NCI-H146 (cell line): ENCODE results near the gene SCFD2.

Source experiments
- DNase-seq: peaks from one replicate; lab custom pipeline; 2025; lab: John Stamatoyannopoulos, UW

The SCFD2 gene

GRCh38 chr4:52926196-52926974 lies 439.5 kb downstream of the SCFD2 start:
- DNase-seq: peak; percentile 48

GRCh38 chr4:52925531-52925968 lies 440.3 kb downstream of the SCFD2 start:
- peak; percentile 87 for DNase-seq

GRCh38 chr4:52919461-52919860 lies 446.4 kb downstream of the SCFD2 start:
- no peak for DNase-seq

GRCh38 chr4:52917817-52918216 lies 448.0 kb downstream of the SCFD2 start:
- DNase-seq: no peak

GRCh38 chr4:52915730-52916300 lies 450.0 kb downstream of the SCFD2 start:
- no peak for DNase-seq

- DNase-seq: no peak
These were observed 450.7 kb downstream of the SCFD2 start for GRCh38 chr4:52915191-52915590.

- no peak for DNase-seq
These were observed 451.7 kb downstream of the SCFD2 start for GRCh38 chr4:52914051-52914605.

- no peak for DNase-seq
These were observed 453.3 kb downstream of the SCFD2 start for GRCh38 chr4:52912608-52913007.

GRCh38 chr4:52911684-52912294 lies 454.1 kb downstream of the SCFD2 start:
- DNase-seq: peak; percentile 90

GRCh38 chr4:52910115-52910514 lies 455.7 kb downstream of the SCFD2 start:
- DNase-seq: no peak

GRCh38 chr4:52907510-52907909 lies 458.4 kb downstream of the SCFD2 start:
- DNase-seq: no peak

- DNase-seq: no peak
These were observed 461.4 kb downstream of the SCFD2 start for GRCh38 chr4:52904421-52904820.

GRCh38 chr4:52903273-52903672 lies 462.6 kb downstream of the SCFD2 start:
- DNase-seq: no peak

- no peak for DNase-seq
These were observed 471.4 kb downstream of the SCFD2 start for GRCh38 chr4:52894443-52894842.

- no peak for DNase-seq
These were observed 473.0 kb downstream of the SCFD2 start for GRCh38 chr4:52892880-52893279.

GRCh38 chr4:52891743-52892142 lies 474.1 kb downstream of the SCFD2 start:
- DNase-seq: no peak

- no peak for DNase-seq
These were observed 475.4 kb downstream of the SCFD2 start for GRCh38 chr4:52890521-52890791.

- DNase-seq: no peak
These were observed 475.9 kb downstream of the SCFD2 start for GRCh38 chr4:52889778-52890520.

GRCh38 chr4:52889354-52889753 lies 476.5 kb downstream of the SCFD2 start:
- DNase-seq: no peak

- no peak for DNase-seq
These were observed 480.9 kb downstream of the SCFD2 start for GRCh38 chr4:52884994-52885393.

GRCh38 chr4:52883707-52884669 lies 481.9 kb downstream of the SCFD2 start:
- no peak for DNase-seq
